Measurements from ENCODE around the gene TRMT1.
A peak's percentile ranks its signal among the peaks of the same experiment; 100 is the strongest.

TRMT1 gene

DNA sequence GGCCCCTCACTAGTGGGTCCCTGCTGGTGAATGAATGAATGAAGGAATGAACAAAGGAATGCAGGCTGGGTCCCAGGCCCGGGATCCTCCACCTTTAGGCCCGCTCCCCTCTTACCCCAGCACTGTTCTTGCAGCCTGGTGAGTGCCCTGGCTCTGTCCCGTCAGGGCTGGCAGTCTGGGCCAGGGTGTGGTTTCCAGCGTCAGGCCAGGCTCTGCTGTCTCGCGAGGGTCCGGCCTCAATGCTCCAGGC, 14.2 kb downstream of the TRMT1 start:
- DNase-seq (ENCODE audit: low spot score), result no peak
- TF ChIP-seq, protein P1, sequence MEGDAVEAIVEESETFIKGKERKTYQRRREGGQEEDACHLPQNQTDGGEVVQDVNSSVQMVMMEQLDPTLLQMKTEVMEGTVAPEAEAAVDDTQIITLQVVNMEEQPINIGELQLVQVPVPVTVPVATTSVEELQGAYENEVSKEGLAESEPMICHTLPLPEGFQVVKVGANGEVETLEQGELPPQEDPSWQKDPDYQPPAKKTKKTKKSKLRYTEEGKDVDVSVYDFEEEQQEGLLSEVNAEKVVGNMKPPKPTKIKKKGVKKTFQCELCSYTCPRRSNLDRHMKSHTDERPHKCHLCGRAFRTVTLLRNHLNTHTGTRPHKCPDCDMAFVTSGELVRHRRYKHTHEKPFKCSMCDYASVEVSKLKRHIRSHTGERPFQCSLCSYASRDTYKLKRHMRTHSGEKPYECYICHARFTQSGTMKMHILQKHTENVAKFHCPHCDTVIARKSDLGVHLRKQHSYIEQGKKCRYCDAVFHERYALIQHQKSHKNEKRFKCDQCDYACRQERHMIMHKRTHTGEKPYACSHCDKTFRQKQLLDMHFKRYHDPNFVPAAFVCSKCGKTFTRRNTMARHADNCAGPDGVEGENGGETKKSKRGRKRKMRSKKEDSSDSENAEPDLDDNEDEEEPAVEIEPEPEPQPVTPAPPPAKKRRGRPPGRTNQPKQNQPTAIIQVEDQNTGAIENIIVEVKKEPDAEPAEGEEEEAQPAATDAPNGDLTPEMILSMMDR (IDR thresholded peaks at IDR 0.05; ENCODE audit: borderline replicate concordance, control extremely low read depth, extremely low read depth, insufficient read depth, missing control alignments), result no peak
- in situ Hi-C loops (cut with MboI; ENCODE audit: low sequenced_read_pairs, unreplicated experiment), result no loop called here

DNA sequence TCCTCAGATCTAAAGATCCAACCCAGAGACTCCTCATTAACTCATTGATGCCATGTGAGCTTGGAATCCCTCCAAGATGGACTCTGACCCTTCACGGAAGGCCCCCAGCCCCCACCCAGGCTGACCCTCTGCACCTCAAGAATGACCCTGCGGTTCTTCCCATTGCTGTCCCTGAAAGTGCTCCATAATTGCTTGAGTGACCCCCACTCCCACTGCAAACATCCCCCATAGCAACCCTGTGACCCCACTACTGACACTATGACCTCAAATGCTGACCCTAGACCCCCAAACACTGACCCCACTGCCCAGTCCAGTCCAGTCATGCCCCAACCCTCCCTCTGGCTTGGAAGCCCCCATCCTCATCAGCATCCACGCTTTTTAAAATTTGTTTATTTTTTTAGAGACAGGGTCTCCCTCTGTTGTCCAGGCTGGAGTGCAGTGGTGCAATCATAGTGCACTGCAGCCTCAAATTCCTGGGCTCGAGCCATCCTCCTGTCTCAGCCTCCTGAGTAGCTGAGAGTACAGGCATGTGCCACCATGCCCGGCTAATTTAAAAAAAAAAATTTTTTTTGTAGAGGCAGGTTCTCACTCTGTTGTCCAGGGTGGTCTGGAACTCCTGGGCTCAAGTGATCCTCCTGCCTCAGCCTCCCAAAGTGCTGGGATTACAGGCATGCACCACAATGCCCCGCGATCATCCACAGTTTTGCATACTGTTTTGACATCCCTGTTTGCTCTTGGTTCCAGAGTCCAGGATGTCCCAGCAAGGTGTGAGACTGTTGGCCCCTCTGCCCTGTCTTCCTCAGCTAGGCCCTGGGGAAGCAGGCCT, 14.7 kb downstream of the TRMT1 start:
- TF ChIP-seq, protein P1 (IDR thresholded peaks at IDR 0.05; ENCODE audit: borderline replicate concordance, control extremely low read depth, extremely low read depth, insufficient read depth, missing control alignments), result no peak
- in situ Hi-C loops (cut with MboI; ENCODE audit: low sequenced_read_pairs, unreplicated experiment), result no loop called here
- no peak for DNase-seq (ENCODE audit: low spot score)

DNA sequence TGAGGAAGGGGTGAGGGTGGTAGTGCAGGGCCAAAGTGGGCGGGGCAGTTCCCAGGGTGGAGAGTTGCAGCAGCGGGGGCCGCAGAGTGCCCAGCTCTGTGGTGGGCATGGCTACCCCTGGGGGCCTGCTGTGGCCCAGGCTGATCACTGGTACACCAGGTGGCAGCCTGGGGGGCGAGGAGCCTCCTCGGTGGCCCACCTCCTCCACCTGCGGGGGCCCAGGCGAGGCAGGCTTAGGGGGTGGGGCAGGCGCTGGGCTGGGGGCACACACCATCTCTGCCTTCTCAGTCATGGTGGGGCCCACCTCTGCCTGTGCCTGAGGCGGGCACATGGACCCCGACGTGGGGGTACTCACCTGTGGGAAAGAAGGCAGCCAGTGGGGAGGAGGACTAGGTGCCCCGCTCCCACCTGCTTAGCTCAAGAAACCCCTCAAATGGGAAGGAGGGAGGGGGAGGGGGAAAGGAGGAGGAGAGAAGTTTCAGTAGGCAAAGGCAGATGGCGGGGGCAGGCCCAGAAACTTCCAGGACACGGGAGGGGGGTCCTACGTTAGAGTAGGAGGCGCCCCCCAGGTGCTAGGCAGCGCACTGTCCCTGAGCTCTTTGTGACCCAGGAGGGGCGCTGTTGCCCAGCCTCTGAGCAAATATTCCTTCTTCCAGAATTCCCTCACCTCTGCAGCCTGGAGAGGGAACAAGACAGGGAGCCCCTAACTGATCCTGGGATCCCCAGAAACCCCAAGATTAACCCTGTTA, 15.5 kb downstream of the TRMT1 start:
- in situ Hi-C loops (cut with MboI; ENCODE audit: low sequenced_read_pairs, unreplicated experiment), result no loop called here
- TF ChIP-seq, protein P1 (IDR thresholded peaks at IDR 0.05; ENCODE audit: borderline replicate concordance, control extremely low read depth, extremely low read depth, insufficient read depth, missing control alignments), result peak; percentile 31
- DNase-seq (ENCODE audit: low spot score), result no peak

DNA sequence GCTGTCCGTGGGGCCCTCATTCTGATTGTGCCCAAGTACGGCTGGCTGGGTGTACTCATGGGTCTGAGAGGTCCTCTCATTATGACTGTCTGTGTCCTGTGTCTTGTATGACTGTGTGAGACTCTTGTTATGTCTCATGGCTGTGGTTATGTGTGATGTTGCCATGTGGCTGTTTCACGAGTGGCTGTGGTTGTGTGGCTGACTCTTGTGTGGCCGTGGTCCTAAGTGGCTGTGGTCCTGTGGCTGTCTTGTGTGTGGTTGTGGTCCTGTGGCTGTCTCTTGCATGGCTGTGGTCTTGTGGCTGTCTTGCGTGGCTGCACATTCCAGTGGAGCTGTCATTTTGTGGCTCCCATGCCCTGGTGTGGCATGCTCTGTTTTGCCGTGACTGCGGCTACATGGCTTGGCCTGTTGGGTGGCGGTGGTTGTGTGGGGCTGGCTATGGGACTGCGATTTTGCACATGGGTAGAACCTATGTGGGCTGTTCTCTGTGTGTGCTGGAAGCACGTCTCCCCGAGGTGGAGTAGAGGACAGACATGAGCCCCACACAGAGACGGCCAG, 16.4 kb downstream of the TRMT1 start:
- peak; percentile 87 for DNase-seq (ENCODE audit: low spot score)
- TF ChIP-seq, protein P1 (IDR thresholded peaks at IDR 0.05; ENCODE audit: borderline replicate concordance, control extremely low read depth, extremely low read depth, insufficient read depth, missing control alignments), result no peak

DNA sequence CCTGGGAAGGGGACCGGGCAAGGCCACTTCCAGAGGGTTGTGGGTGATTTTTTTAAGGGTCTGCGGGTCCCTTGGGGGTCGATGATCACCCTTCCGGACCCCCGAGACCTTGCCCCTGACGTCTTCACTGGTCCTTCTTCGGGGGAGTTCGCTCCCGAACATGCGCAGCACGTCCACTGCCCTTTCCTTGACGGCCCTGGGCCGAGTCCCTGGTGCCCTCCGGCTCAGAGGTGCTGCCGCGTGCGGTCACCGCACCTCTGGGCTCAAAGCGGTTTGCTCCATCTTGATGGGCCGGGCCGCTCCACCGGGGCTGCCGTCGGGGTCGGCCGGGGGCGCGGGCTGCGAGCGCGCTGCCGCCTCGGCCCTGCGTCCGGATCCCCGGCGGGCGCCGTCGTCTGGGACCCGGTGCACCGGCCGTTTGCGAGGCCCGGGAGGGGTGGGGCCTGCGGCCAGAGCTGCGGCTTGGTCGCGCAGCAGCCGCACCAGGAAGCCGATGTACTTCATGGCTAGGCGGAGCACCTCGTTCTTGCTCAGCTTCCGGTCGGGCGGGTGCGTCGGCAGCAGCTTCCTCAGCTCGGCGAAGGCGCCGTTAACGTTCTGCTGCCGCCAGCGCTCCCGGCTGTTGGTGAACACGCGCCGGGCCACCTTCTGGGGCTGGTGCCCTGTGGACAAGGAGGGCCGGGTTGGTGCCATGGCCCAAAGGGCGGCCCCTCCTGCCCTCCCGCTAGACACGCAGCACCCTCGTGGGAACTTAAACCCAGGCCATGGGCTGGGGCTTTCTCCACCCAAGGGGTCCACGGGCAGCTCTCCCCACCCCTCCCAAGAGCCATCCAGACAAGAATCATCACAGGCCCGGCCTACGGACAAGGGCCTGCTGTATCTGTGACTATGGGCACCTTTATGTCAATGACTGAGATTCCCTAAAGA, 17.2 kb downstream of the TRMT1 start:
- TF ChIP-seq, protein P1 (IDR thresholded peaks at IDR 0.05; ENCODE audit: borderline replicate concordance, control extremely low read depth, extremely low read depth, insufficient read depth, missing control alignments), result no peak
- in situ Hi-C loops (cut with MboI; ENCODE audit: low sequenced_read_pairs, unreplicated experiment), result no loop called here
- DNase-seq (ENCODE audit: low spot score), result peak; percentile 86

More for the DNA sequence above, 16.4 kb downstream of the TRMT1 start:
- in situ Hi-C loops (cut with MboI; ENCODE audit: low sequenced_read_pairs, unreplicated experiment), result no loop called here
